ENCODE data around the gene AAK1. TPM values are rescaled to one million over a fixed set of nuclear protein-coding genes. Genes with fewer than 3 reads are reported as not detected.

Gene AAK1
- polyA plus RNA-seq, 1 of the 3 experiments (the other 2 are of a cell fraction): 13.4 TPM

- Histone ChIP-seq H3K27me3 (ENCODE audit: insufficient read depth) (no peaks in the 10 kb centered on the region), H3K27ac (ENCODE audit: low read depth in 2 of 2, low read length in 1 of 2) (no peak overlapping the region; a peak in 1 of 4 replicates), H2AFZ (ENCODE audit: low read depth) (no peak overlapping the region), H3K4me3 (ENCODE audit: low read depth in 2 of 2, low read length in 1 of 2) (no peak overlapping the region), H3K9me3 (peaks cover 4% of the 10 kb centered on the region; the same call in 1 of the 2 replicates), H3K9me2 (no peaks in the 10 kb centered on the region), H3F3A (replicated peaks; ENCODE audit: insufficient read depth) (no peaks in the 10 kb centered on the region), H3K36me3 (replicated peaks in 1 of 2; ENCODE audit: control insufficient read depth in 1 of 2, insufficient read depth in 2 of 2, low read length in 1 of 2) (peaks cover 43 to 56% of the 10 kb centered on the region in 2 experiments), H3K4me2 (no peak overlapping the region), H3K79me2 (ENCODE audit: insufficient read depth) (peaks cover 2% of the 10 kb centered on the region; the same call in 1 of the 2 replicates), H4K20me1 (ENCODE audit: insufficient read depth) (no peaks in the 10 kb centered on the region), H3K4me1 (ENCODE audit: control insufficient read depth in 1 of 2, insufficient read depth in 2 of 2, low read depth in 1 of 2, low read length in 1 of 2) (no peaks in the 10 kb centered on the region; a peak in 1 of 4 replicates), H3K9ac (no peak overlapping the region)
- ChIA-PET CTCF (interaction anchor here (0.6 kb wide), 1 partner anchor 1468 kb away, joined by 3 read pairs; no protein-coding TSS in a partner anchor), POLR2A (no interaction called here)
- no peak for DNase-seq
- WGBS (ENCODE audit: low lambda C conversion rate): 100% methylated on average over 1 of the region's 4 CpGs
- TF ChIP-seq CTCF (IDR thresholded peaks at IDR 0.05) (no peak), RFX5 (IDR thresholded peaks at IDR 0.05; ENCODE audit: low read length) (no peak), ZBTB33 (IDR thresholded peaks at IDR 0.05; ENCODE audit: borderline replicate concordance, low read depth) (no peak), SIN3A (IDR thresholded peaks at IDR 0.05; ENCODE audit: borderline replicate concordance, low read depth, low read length) (no peak), FOSL2 (IDR thresholded peaks at IDR 0.05; ENCODE audit: borderline replicate concordance, low read depth) (no peak), MEF2A (IDR thresholded peaks at IDR 0.05; ENCODE audit: borderline replicate concordance, low read depth) (no peak), SMC3 (IDR thresholded peaks at IDR 0.05; ENCODE audit: low read depth, low read length) (no peak), PBX3 (IDR thresholded peaks at IDR 0.05) (no peak), EP300 (IDR thresholded peaks at IDR 0.05; ENCODE audit: borderline replicate concordance in 1 of 2, low read depth in 1 of 2, low read length in 1 of 2) (no peak), ELF1 (IDR thresholded peaks at IDR 0.05) (no peak)
Measured at GRCh38 chr2:69538249-69538648, 105.3 kb downstream of the AAK1 start.

- ChIA-PET CTCF (no interaction called here), POLR2A (no interaction called here)
- no peak for DNase-seq
- Histone ChIP-seq H3K4me1 (ENCODE audit: control insufficient read depth in 1 of 2, insufficient read depth in 2 of 2, low read depth in 1 of 2, low read length in 1 of 2) (no peaks in the 10 kb centered on the region; a peak in 1 of 4 replicates), H4K20me1 (ENCODE audit: insufficient read depth) (no peaks in the 10 kb centered on the region), H3K4me2 (no peak overlapping the region), H2AFZ (ENCODE audit: low read depth) (no peak overlapping the region), H3K4me3 (ENCODE audit: low read depth in 2 of 2, low read length in 1 of 2) (no peak overlapping the region), H3K9me3 (peaks cover 4% of the 10 kb centered on the region; the same call in 1 of the 2 replicates), H3F3A (replicated peaks; ENCODE audit: insufficient read depth) (no peaks in the 10 kb centered on the region), H3K27ac (ENCODE audit: low read depth in 2 of 2, low read length in 1 of 2) (no peak overlapping the region), H3K9ac (no peak overlapping the region), H3K9me2 (no peaks in the 10 kb centered on the region), H3K27me3 (ENCODE audit: insufficient read depth) (no peaks in the 10 kb centered on the region), H3K36me3 (replicated peaks in 1 of 2; ENCODE audit: control insufficient read depth in 1 of 2, insufficient read depth in 2 of 2, low read length in 1 of 2) (peaks cover 45 to 56% of the 10 kb centered on the region in 2 experiments), H3K79me2 (ENCODE audit: insufficient read depth) (peaks cover 7% of the 10 kb centered on the region; the same call in 1 of the 2 replicates)
- 90% methylated on average over 5 of the region's 5 CpGs for WGBS (ENCODE audit: low lambda C conversion rate)
- no peak for TF ChIP-seq NFIC (IDR thresholded peaks at IDR 0.05; ENCODE audit: borderline replicate concordance)
- no peak for TF ChIP-seq FOSL2 (IDR thresholded peaks at IDR 0.05; ENCODE audit: borderline replicate concordance, low read depth)
- no peak for TF ChIP-seq SIN3A (IDR thresholded peaks at IDR 0.05; ENCODE audit: borderline replicate concordance, low read depth, low read length)
- TF ChIP-seq YY1 (IDR thresholded peaks at IDR 0.05; ENCODE audit: low read depth): no peak
- no peak for TF ChIP-seq PBX3 (IDR thresholded peaks at IDR 0.05)
- no peak for TF ChIP-seq USF2 (IDR thresholded peaks at IDR 0.05; ENCODE audit: borderline replicate concordance, low read depth, low read length)
- TF ChIP-seq USF1 (IDR thresholded peaks at IDR 0.05; ENCODE audit: borderline replicate concordance, low read depth): no peak
- TF ChIP-seq JUND (IDR thresholded peaks at IDR 0.05): no peak
- no peak for TF ChIP-seq GATA2 (CRISPR knock-in tag; IDR thresholded peaks at IDR 0.05)
- TF ChIP-seq RFX5 (IDR thresholded peaks at IDR 0.05; ENCODE audit: low read length): no peak
- no peak for TF ChIP-seq CTCF (IDR thresholded peaks at IDR 0.05)
Measured at GRCh38 chr2:69535817-69536241, 107.7 kb downstream of the AAK1 start.
